CD4-positive, alpha-beta T cell (primary cell): ENCODE data around the gene MYL3. TPM values are rescaled to one million over a fixed set of nuclear protein-coding genes. Genes with fewer than 3 reads are reported as not detected.

Source experiments
- ATAC-seq: fragments of 200-7000 bp; cut with Tn5 transposase; one replicate; pipeline ENCODE4 v1.10.0; 2022; ENCODE audit warnings: mild to moderate bottlenecking; ENCODE audit not compliant: poor library complexity
- CTCF ChIA-PET: fragments of 350-600 bp; sonication (Branson Sonifier 250); formaldehyde crosslinking; loops from one replicate; lab custom pipeline; 2021; ENCODE audit warnings: antibody characterized with exemption, inconsistent platforms; lab: Charles Lee
- POLR2A ChIA-PET: fragments of 350-600 bp; sonication (Branson Sonifier 250); formaldehyde crosslinking; loops from one replicate; lab custom pipeline; 2021; ENCODE audit warnings: antibody characterized with exemption, inconsistent platforms; lab: Charles Lee
- DNase-seq, 14 experiments: peaks; one replicate each; pipeline ENCODE4 v3.0.0-alpha.2; 2013 to 2020; ENCODE audit warnings: mixed read lengths in 2 of 14
- H3K27ac ChIP-seq, 2 donors: one replicate each; pipeline versions ENCODE4 v1.5.1 to v1.7.0; 2013; ENCODE audit warnings: low read length in 2 of 2, low read depth in 1 of 2, mild to moderate bottlenecking in 1 of 2
- H3K27me3 ChIP-seq, 2 experiments: 1 replicate in 1 of 2; 2 replicates in 1 of 2; pipeline versions ENCODE4 v1.6.1 to v1.7.0; 2013; ENCODE audit warnings: low read length in 2 of 2, control low read depth in 1 of 2, mild to moderate bottlenecking in 1 of 2, moderate library complexity in 1 of 2; ENCODE audit not compliant: insufficient read depth in 2 of 2, control insufficient read depth in 1 of 2
- H3K36me3 ChIP-seq: one replicate; pipeline ENCODE4 v1.6.1; 2013; ENCODE audit warnings: low read length, control low read depth; ENCODE audit not compliant: insufficient read depth
- H3K4me1 ChIP-seq: one replicate; pipeline ENCODE4 v1.6.1; 2013; ENCODE audit warnings: low read length, control low read depth; ENCODE audit not compliant: insufficient read depth
- H3K4me3 ChIP-seq: one replicate; pipeline ENCODE4 v1.5.1; 2013; ENCODE audit warnings: mild to moderate bottlenecking, low read length, moderate library complexity
- H3K9me3 ChIP-seq, 2 experiments: 1 replicate in 1 of 2; 2 replicates in 1 of 2; pipeline versions ENCODE4 v1.6.1 to v1.7.0; 2013; ENCODE audit warnings: low read length in 2 of 2, mild to moderate bottlenecking in 2 of 2, control low read depth in 1 of 2, moderate library complexity in 1 of 2; ENCODE audit not compliant: control insufficient read depth in 1 of 2, insufficient read depth in 1 of 2
- H3K27ac Mint-ChIP-seq: one replicate; pipeline ENCODE4 v1.8.0; 2020; ENCODE audit warnings: mixed read lengths
- H3K27me3 Mint-ChIP-seq: one replicate; pipeline ENCODE4 v1.8.0; 2021; ENCODE audit warnings: mixed read lengths
- H3K36me3 Mint-ChIP-seq: one replicate; pipeline ENCODE4 v1.8.0; 2021; ENCODE audit warnings: low read depth, mixed read lengths
- H3K4me1 Mint-ChIP-seq: one replicate; pipeline ENCODE4 v1.8.0; 2021; ENCODE audit warnings: low read depth, mixed read lengths
- H3K4me3 Mint-ChIP-seq: one replicate; pipeline ENCODE4 v1.8.0; 2020; ENCODE audit warnings: mild to moderate bottlenecking, mixed read lengths
- H3K9me3 Mint-ChIP-seq: one replicate; pipeline ENCODE4 v1.8.0; 2020; ENCODE audit warnings: mixed read lengths
- CTCF ChIP-seq: fragments of 200-600 bp; IDR thresholded peaks from one replicate; pipeline ENCODE4 v1.8.0; 2022; ENCODE audit warnings: antibody characterized with exemption, mild to moderate bottlenecking
- intact Hi-C, 2 experiments: fragments of 100-400 bp; cut with DNase I in 1 of 2; cut with micrococcal nuclease in 1 of 2; formaldehyde crosslinking; loops; one replicate each; pipeline versions ENCODE4 v1.15.1 to v1.9.0; 2023 to 2025; cut with DNase I, micrococcal nuclease
- total RNA-seq, 174 experiments: library from RNA in 2 of 174; stranded (reverse) in 2 of 174; gene quantifications; one replicate each; pipeline ENCODE4 v1.2.3 and lab custom pipeline; 2021 to 2026

MYL3 gene
- total RNA-seq, 2 experiments from 2014 or later, result not detected

- H3K9me3 ChIP-seq, result peaks cover 10 to 14% of the 10 kb centered on the region in 2 experiments
- ATAC-seq, result no peak
- Mint-ChIP-seq H3K27ac (no peak overlapping the region), H3K9me3 (peaks cover 10% of the 10 kb centered on the region), H3K4me1 (no peaks in the 10 kb centered on the region), H3K36me3 (peaks cover 5% of the 10 kb centered on the region), H3K27me3 (peaks cover 18% of the 10 kb centered on the region), H3K4me3 (no peak overlapping the region)
- no peak for DNase-seq
- H3K27me3 ChIP-seq, result no peaks in the 10 kb centered on the region
- H3K4me3 ChIP-seq, result no peak overlapping the region
- no peaks in the 10 kb centered on the region for H3K4me1 ChIP-seq
- ChIA-PET CTCF (no interaction called here), POLR2A (no interaction called here)
- intact Hi-C loops, result no loop called here
- TF ChIP-seq CTCF, result no peak
- H3K36me3 ChIP-seq, result no peaks in the 10 kb centered on the region
- no peak overlapping the region for H3K27ac ChIP-seq
Observed at GRCh38 chr3:46821553-46821952, 41.7 kb downstream of the MYL3 start.

GRCh38 chr3:46820852-46821251 is 42.4 kb downstream of the MYL3 start:
- H3K27me3 Mint-ChIP-seq, result peaks cover 18% of the 10 kb centered on the region
- Histone ChIP-seq H3K4me1 (no peaks in the 10 kb centered on the region), H3K27ac (no peak overlapping the region), H3K36me3 (no peaks in the 10 kb centered on the region), H3K27me3 (no peaks in the 10 kb centered on the region), H3K4me3 (no peak overlapping the region), H3K9me3 (peaks cover 10 to 14% of the 10 kb centered on the region in 2 experiments)
- H3K4me3 Mint-ChIP-seq, result no peak overlapping the region
- intact Hi-C loops, result no loop called here
- H3K36me3 Mint-ChIP-seq, result peaks cover 5% of the 10 kb centered on the region
- ChIA-PET POLR2A (no interaction called here), CTCF (no interaction called here)
- H3K4me1 Mint-ChIP-seq, result no peaks in the 10 kb centered on the region
- no peak overlapping the region for H3K27ac Mint-ChIP-seq
- DNase-seq, result no peak
- peaks cover 10% of the 10 kb centered on the region for H3K9me3 Mint-ChIP-seq
- no peak for TF ChIP-seq CTCF
- ATAC-seq, result no peak

GRCh38 chr3:46812237-46812791 is 50.9 kb downstream of the MYL3 start:
- ChIA-PET CTCF (no interaction called here), POLR2A (no interaction called here)
- H3K27me3 Mint-ChIP-seq, result no peaks in the 10 kb centered on the region
- H3K4me3 Mint-ChIP-seq, result peak overlapping the region; percentile 76
- H3K4me1 ChIP-seq, result peaks cover 11% of the 10 kb centered on the region
- no peak for TF ChIP-seq CTCF
- no peaks in the 10 kb centered on the region for H3K9me3 Mint-ChIP-seq
- no peak overlapping the region for H3K27ac ChIP-seq
- H3K36me3 ChIP-seq, result no peaks in the 10 kb centered on the region
- intact Hi-C loops, result no loop called here
- H3K9me3 ChIP-seq, result no peaks in the 10 kb centered on the region
- peak overlapping the region; percentile 52 for H3K4me3 ChIP-seq
- ATAC-seq, result peak; percentile 93
- no peaks in the 10 kb centered on the region for H3K36me3 Mint-ChIP-seq
- peaks cover 16% of the 10 kb centered on the region for H3K4me1 Mint-ChIP-seq
- DNase-seq, result peak; percentile 46 to 88 (median 67)
- no peak overlapping the region for H3K27ac Mint-ChIP-seq
- peaks cover 2 to 4% of the 10 kb centered on the region in 2 experiments for H3K27me3 ChIP-seq
